ENCODE results near the gene NAALADL2. TPM values are rescaled to one million over a fixed set of nuclear protein-coding genes. Genes with fewer than 3 reads are reported as not detected.
A peak's percentile ranks its signal among the peaks of the same experiment; 100 is the strongest.

The NAALADL2 gene
- total and polyA plus RNA-seq, 2 of the 4 experiments (the other 2 are of a cell fraction): 3.8 to 19.2 TPM

GRCh38 chr3:175432376-175433025, 573.4 kb downstream of the NAALADL2 start:
- Histone ChIP-seq H2BK15ac (ENCODE audit: low read depth, low read length) (peak overlapping the region; percentile 43; the same call in 2 of the 3 replicates), H2BK20ac (ENCODE audit: low read depth, low read length) (peak overlapping the region; percentile 91), H3K27me3 (ENCODE audit: control insufficient read depth, insufficient read depth, low read length) (no peaks in the 10 kb centered on the region), H3K27ac (ENCODE audit: insufficient read depth, low read length) (peak overlapping the region; percentile 95), H3K36me3 (ENCODE audit: control insufficient read depth, insufficient read depth, low read length) (no peaks in the 10 kb centered on the region), H3K4me3 (ENCODE audit: insufficient read depth, low read depth, low read length) (peak overlapping the region; percentile 25; the same call in 1 of the 2 replicates), H4K8ac (ENCODE audit: low read depth in 2 of 2, low read length in 2 of 2) (peak overlapping the region; percentile 36 to 82), H4K91ac (ENCODE audit: insufficient read depth, low read depth, low read length) (peak overlapping the region; percentile 91), H3K4ac (ENCODE audit: low read depth, low read length) (peak overlapping the region; percentile 85), H4K20me1 (ENCODE audit: insufficient read depth, low read length) (no peaks in the 10 kb centered on the region), H3K23ac (ENCODE audit: low read depth, low read length) (peak overlapping the region; percentile 88; the same call in 1 of the 2 replicates), H3K79me1 (ENCODE audit: low read depth in 1 of 2, low read length in 2 of 2) (no peaks in the 10 kb centered on the region), H3K56ac (ENCODE audit: extremely low read depth, insufficient read depth, low read length) (peak overlapping the region; percentile 94), H2BK5ac (ENCODE audit: low read depth, low read length, poor library complexity, severe bottlenecking) (peak overlapping the region; percentile 97), H3K4me1 (ENCODE audit: control insufficient read depth, insufficient read depth, low read length) (peaks cover 7% of the 10 kb centered on the region; the same call in 1 of the 2 replicates), H2AK5ac (ENCODE audit: low read depth, low read length) (peak overlapping the region; percentile 67; the same call in 1 of the 2 replicates), H3K4me2 (ENCODE audit: low read depth, low read length) (peak overlapping the region; percentile 90), H3K9me1 (ENCODE audit: insufficient read depth, low read length) (no peaks in the 10 kb centered on the region), H4K5ac (ENCODE audit: low read depth, low read length) (peak overlapping the region; percentile 85), H2AK9ac (replicated peaks; ENCODE audit: low read depth, low read length, poor library complexity) (peak overlapping the region; percentile 47), H3K14ac (replicated peaks; ENCODE audit: low read depth, low read length) (peak overlapping the region; percentile 86), H2BK120ac (ENCODE audit: low read depth, low read length) (peak overlapping the region; percentile 94), H3K9ac (ENCODE audit: low read depth, low read length) (peak overlapping the region; percentile 53; the same call in 1 of the 2 replicates), H2AFZ (replicated peaks; ENCODE audit: low read length, poor library complexity) (no peak overlapping the region), H3K18ac (ENCODE audit: low read depth, low read length) (peak overlapping the region; percentile 99), H3K9me3 (ENCODE audit: control insufficient read depth, insufficient read depth, low read length) (no peaks in the 10 kb centered on the region)
- 0% methylated on average over 1 of the region's 4 CpGs; no CpG with 5 or more reads in 1 of the 2 experiments for WGBS, 2 experiments (ENCODE audit: extremely low coverage in 2 of 2, insufficient read length in 1 of 2)
- ATAC-seq (ENCODE audit: low read depth) (no peak; the same call in 1 of the 2 replicates), DNase-seq (peak; percentile 56)
- dilution Hi-C loops (cut with HindIII; ENCODE audit: low sequenced_read_pairs, unreplicated experiment) (no loop called here), in situ Hi-C loops (cut with MboI; ENCODE audit: low sequenced_read_pairs) (no loop called here), intact Hi-C loops (cut with micrococcal nuclease) (loop anchor here (1.0 to 10.0 kb wide), 4 partner anchors 34 to 990 kb away; no protein-coding TSS in a partner anchor)
- ChIA-PET POLR2A (ENCODE audit: unreplicated experiment) (interaction anchor here (0.6 kb wide), 2 partner anchors 497 to 678 kb away, joined by 3 to 5 read pairs; no protein-coding TSS in a partner anchor), CTCF (interaction anchor here (0.5 to 0.8 kb wide), 3 partner anchors 10 to 746 kb away, joined by 3 read pairs; no protein-coding TSS in a partner anchor)
- TF ChIP-seq RAD21 (IDR thresholded peaks at IDR 0.05; ENCODE audit: low read length): no peak
- peak; percentile 17; the same call in 1 of the 2 replicates for TF ChIP-seq CEBPB (IDR thresholded peaks at IDR 0.05; ENCODE audit: low read depth, low read length)
- BruUV-seq (replicated peaks): TSS peak; percentile 75

All from IMR-90 (cell line).